BE2C (cell line): ENCODE results near the gene EMILIN1.

Experiments
- DNase-seq: peaks from one replicate; pipeline ENCODE4 v3.0.0-alpha.2; 2020
- H3K27me3 ChIP-seq: fragments of 250-450 bp; sonication (Bioruptor Pico); 2 replicates; pipeline ENCODE4 v1.5.1; 2020; ENCODE audit warnings: mild to moderate bottlenecking
- H3K36me3 ChIP-seq: fragments of 250-450 bp; sonication (Bioruptor Pico); 2 replicates; pipeline ENCODE4 v1.5.1; 2020; ENCODE audit warnings: mild to moderate bottlenecking
- H3K4me1 ChIP-seq: fragments of 250-450 bp; sonication (Bioruptor Pico); 2 replicates; pipeline ENCODE4 v1.5.1; 2020
- H3K4me3 ChIP-seq: 2 replicates; pipeline ENCODE4 v1.5.1; 2011; ENCODE audit warnings: low read depth, low read length
- H3K9me3 ChIP-seq: fragments of 250-450 bp; sonication (Bioruptor Pico); 2 replicates; pipeline ENCODE4 v1.5.1; 2020
- TF ChIP-seq, protein P1 (sequence below): IDR thresholded peaks from 2 replicates; pipeline ENCODE4 v1.5.1; 2012; ENCODE audit warnings: mild to moderate bottlenecking, low read depth, low read length

The EMILIN1 gene

DNA sequence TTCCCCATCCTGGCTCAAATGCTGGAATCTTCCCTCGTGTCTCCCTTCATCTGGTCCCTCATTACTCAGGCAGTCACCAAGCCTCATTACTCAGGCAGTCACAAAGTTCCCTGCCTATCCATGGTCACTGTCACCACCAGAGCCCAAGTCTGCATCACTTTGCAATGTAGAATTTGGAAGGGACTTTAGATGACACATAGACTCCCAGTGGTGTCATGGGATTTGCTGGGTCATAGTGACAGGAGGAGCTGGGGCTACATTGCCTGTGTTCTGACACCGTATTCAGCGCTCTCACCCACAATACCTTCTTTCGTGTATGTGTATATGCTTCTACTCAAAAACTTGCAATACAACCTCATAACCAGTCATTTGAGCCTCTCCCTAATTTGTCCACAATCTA is 2.1 kb upstream of the EMILIN1 start:
- DNase-seq = no peak
- peaks cover 4% of the 10 kb centered on the region for H3K36me3 ChIP-seq
- H3K4me3 ChIP-seq = no peak overlapping the region
- H3K4me1 ChIP-seq = peaks cover 40% of the 10 kb centered on the region
- TF ChIP-seq, protein P1, sequence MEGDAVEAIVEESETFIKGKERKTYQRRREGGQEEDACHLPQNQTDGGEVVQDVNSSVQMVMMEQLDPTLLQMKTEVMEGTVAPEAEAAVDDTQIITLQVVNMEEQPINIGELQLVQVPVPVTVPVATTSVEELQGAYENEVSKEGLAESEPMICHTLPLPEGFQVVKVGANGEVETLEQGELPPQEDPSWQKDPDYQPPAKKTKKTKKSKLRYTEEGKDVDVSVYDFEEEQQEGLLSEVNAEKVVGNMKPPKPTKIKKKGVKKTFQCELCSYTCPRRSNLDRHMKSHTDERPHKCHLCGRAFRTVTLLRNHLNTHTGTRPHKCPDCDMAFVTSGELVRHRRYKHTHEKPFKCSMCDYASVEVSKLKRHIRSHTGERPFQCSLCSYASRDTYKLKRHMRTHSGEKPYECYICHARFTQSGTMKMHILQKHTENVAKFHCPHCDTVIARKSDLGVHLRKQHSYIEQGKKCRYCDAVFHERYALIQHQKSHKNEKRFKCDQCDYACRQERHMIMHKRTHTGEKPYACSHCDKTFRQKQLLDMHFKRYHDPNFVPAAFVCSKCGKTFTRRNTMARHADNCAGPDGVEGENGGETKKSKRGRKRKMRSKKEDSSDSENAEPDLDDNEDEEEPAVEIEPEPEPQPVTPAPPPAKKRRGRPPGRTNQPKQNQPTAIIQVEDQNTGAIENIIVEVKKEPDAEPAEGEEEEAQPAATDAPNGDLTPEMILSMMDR = no peak
- H3K27me3 ChIP-seq = no peaks in the 10 kb centered on the region
- H3K9me3 ChIP-seq = no peaks in the 10 kb centered on the region

DNA sequence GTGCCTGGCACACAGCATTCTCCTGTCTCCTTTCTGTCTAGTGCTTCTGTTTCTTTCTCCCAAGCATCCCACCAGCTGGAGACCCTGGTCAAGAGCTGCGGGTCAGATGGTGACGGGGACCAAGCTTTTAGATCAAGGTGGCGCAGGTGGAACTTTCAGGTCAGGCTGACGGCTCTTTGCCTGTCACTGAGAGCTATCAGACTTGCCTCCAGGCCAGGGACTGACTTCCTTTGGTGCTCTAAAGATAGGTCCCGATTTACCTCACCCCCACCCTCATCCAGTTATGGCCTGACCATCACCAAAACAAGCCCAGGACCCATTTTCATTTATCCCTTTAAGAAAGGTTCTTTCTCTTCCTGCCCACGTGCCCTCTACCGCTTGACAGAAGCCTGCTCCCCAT is 1.2 kb upstream of the EMILIN1 start:
- Histone ChIP-seq H3K27me3 (no peaks in the 10 kb centered on the region), H3K36me3 (peaks cover 12% of the 10 kb centered on the region), H3K4me1 (peaks cover 46% of the 10 kb centered on the region), H3K4me3 (no peak overlapping the region), H3K9me3 (no peaks in the 10 kb centered on the region)
- no peak for DNase-seq
- TF ChIP-seq, protein P1 = no peak

DNA sequence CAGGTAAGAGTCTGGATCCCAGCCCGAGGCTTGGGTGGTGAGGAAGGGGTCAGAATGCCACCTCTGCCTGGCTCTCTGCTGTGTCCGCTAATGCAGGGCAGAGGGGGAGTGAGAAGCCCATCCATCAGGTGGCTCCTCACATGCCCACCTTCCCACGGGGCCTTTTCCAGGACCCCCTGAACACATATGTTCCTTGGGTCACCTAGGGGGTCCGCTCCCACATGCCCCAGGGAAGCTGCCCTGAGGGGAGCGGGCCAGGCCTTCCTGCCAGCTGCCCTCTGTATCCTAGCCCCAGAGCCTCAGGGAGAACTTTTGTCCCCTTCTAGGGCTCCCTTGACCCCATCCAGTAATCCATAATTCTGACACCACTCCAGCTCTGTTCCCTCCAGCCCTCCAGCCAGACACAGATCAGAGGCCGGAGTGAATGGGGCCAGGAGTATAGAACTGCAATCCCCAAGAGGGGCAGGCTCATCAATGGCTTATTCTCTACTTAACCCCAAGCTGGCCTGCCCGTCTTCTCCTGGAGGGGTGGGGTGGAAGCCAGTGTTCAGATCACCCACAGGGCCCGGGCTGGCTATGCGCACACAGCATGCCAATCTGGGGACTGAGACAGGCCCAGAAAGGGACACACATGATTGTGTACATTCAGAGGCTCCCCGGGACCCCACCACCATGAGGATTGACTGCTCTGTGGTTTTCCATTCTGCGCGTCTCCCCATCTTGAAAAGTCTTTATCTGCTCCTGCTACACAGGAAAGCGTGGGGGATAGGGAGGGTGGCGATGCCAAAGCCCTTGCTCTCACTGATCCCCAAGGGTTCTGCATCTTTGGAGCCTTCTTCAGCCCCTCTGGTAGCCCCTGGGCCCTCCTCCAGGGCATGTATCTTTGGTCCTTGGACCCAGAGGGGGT is 1.1 kb downstream of the EMILIN1 start:
- Histone ChIP-seq H3K27me3 (no peaks in the 10 kb centered on the region), H3K4me1 (peaks cover 38% of the 10 kb centered on the region), H3K4me3 (peak overlapping the region; percentile 93), H3K9me3 (no peaks in the 10 kb centered on the region), H3K36me3 (peaks cover 22% of the 10 kb centered on the region)
- peak; percentile 41 for DNase-seq
- TF ChIP-seq, protein P1 = no peak

DNA sequence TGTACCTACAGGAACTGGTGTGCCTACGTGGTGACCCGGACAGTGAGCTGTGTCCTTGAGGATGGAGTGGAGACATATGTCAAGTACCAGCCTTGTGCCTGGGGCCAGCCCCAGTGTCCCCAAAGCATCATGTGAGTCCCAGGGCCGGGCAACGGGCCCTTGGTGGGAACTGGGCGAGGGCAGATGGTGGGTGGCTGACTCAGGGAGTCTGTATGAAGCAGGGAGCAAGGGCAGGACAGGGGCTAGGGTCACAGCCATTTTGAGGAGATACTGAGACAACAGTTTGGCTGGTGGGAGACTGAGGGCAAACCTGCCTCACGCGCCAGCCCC is 1.7 kb downstream of the EMILIN1 start:
- peak overlapping the region; percentile 93 for H3K4me3 ChIP-seq
- peaks cover 32% of the 10 kb centered on the region for H3K4me1 ChIP-seq
- no peak for DNase-seq
- TF ChIP-seq, protein P1 = no peak
- H3K36me3 ChIP-seq = peaks cover 22% of the 10 kb centered on the region
- H3K9me3 ChIP-seq = no peaks in the 10 kb centered on the region
- H3K27me3 ChIP-seq = no peaks in the 10 kb centered on the region

DNA sequence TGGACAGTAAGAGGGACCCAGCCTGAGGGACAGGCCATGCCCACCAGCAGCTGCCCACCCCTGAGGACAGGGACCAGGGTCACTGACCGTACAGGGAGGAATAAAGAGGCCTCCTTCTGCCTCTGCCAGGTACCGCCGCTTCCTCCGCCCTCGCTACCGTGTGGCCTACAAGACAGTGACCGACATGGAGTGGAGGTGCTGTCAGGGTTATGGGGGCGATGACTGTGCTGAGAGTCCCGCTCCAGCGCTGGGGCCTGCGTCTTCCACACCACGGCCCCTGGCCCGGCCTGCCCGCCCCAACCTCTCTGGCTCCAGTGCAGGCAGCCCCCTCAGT is 2.2 kb downstream of the EMILIN1 start:
- no peaks in the 10 kb centered on the region for H3K27me3 ChIP-seq
- DNase-seq = no peak
- H3K36me3 ChIP-seq = peaks cover 22% of the 10 kb centered on the region
- H3K9me3 ChIP-seq = no peaks in the 10 kb centered on the region
- peak overlapping the region; percentile 93 for H3K4me3 ChIP-seq
- TF ChIP-seq, protein P1 = no peak
- peaks cover 30% of the 10 kb centered on the region for H3K4me1 ChIP-seq

DNA sequence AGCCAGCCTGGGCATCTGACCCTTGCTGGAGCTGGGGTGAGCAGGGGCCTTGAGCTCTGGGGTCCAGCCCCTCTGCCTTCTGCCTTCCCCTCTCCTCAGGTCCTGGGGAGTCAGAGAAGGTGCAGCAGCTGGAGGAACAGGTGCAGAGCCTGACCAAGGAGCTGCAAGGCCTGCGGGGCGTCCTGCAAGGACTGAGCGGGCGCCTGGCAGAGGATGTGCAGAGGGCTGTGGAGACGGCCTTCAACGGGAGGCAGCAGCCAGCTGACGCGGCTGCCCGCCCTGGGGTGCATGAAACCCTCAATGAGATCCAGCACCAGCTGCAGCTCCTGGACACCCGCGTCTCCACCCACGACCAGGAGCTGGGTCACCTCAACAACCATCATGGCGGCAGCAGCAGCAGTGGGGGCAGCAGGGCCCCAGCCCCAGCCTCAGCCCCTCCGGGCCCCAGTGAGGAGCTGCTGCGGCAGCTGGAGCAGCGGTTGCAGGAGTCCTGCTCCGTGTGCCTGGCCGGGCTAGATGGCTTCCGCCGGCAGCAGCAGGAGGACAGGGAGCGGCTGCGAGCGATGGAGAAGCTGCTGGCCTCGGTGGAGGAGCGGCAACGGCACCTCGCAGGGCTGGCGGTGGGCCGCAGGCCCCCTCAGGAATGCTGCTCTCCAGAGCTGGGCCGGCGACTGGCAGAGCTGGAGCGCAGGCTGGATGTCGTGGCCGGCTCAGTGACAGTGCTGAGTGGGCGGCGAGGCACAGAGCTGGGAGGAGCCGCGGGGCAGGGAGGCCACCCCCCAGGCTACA is 3.8 kb downstream of the EMILIN1 start:
- peaks cover 22% of the 10 kb centered on the region for H3K4me1 ChIP-seq
- TF ChIP-seq, protein P1 = no peak
- H3K36me3 ChIP-seq = peaks cover 22% of the 10 kb centered on the region
- H3K9me3 ChIP-seq = no peaks in the 10 kb centered on the region
- DNase-seq = no peak
- H3K4me3 ChIP-seq = peak overlapping the region; percentile 41; the same call in 1 of the 2 replicates
- H3K27me3 ChIP-seq = no peaks in the 10 kb centered on the region
